ENCODE data around the gene SULT4A1. TPM values are rescaled to one million over a fixed set of nuclear protein-coding genes. Genes with fewer than 3 reads are reported as not detected.
A peak's percentile ranks its signal among the peaks of the same experiment; 100 is the strongest.

The SULT4A1 gene
- total RNA-seq, 1 experiment from 2014 or later = 15.0 TPM

- no CpG with 5 or more reads among the region's 18 CpGs for WGBS (ENCODE audit: extremely low coverage, insufficient read length, low lambda C conversion rate)
- Histone ChIP-seq H3K23me2 (ENCODE audit: insufficient read length, low read depth, low read length, poor library complexity, severe bottlenecking) (no peaks in the 10 kb centered on the region), H3T11ph (ENCODE audit: low read length) (no peak overlapping the region), H3K9ac (ENCODE audit: extremely low read depth, insufficient read length, low read length) (no peak overlapping the region), H4K20me1 (ENCODE audit: control insufficient read depth, insufficient read depth, insufficient read length) (no peaks in the 10 kb centered on the region), H3K79me1 (ENCODE audit: insufficient read depth, low read depth, low read length, poor library complexity, severe bottlenecking) (no peaks in the 10 kb centered on the region), H2AFZ (ENCODE audit: low read length) (no peak overlapping the region), H2BK20ac (ENCODE audit: low read depth, low read length, poor library complexity, severe bottlenecking) (no peak overlapping the region), H3K4ac (ENCODE audit: low read depth, low read length) (no peak overlapping the region), H2BK5ac (ENCODE audit: insufficient read length, low read length) (no peak overlapping the region), H2BK15ac (ENCODE audit: low read depth, low read length) (no peak overlapping the region), H3K9me3 (ENCODE audit: control insufficient read depth, low read depth, low read length) (no peaks in the 10 kb centered on the region), H2BK12ac (ENCODE audit: insufficient read length, low read depth, low read length) (no peak overlapping the region), H4K8ac (replicated peaks; ENCODE audit: insufficient read length, low read depth, low read length) (no peak overlapping the region), H3K27me3 (ENCODE audit: insufficient read depth, low read length) (no peaks in the 10 kb centered on the region), H3K79me2 (ENCODE audit: insufficient read depth, low read length) (no peaks in the 10 kb centered on the region), H4K91ac (ENCODE audit: insufficient read length, low read depth, low read length) (no peak overlapping the region), H2AK5ac (ENCODE audit: insufficient read length, low read length) (no peak overlapping the region), H3K27ac (ENCODE audit: insufficient read length, low read depth, low read length) (no peak overlapping the region), H3K4me2 (ENCODE audit: insufficient read depth, insufficient read length, low read length) (no peak overlapping the region), H4K5ac (ENCODE audit: insufficient read length, low read depth, low read length) (no peak overlapping the region), H3K56ac (ENCODE audit: insufficient read length, low read depth, low read length) (no peak overlapping the region), H3K23ac (ENCODE audit: insufficient read length, low read depth, low read length) (no peak overlapping the region), H3K14ac (ENCODE audit: insufficient read depth, low read length) (no peak overlapping the region), H3K4me1 (ENCODE audit: insufficient read depth, low read length) (no peaks in the 10 kb centered on the region), H2BK120ac (ENCODE audit: low read depth, low read length, poor library complexity, severe bottlenecking) (no peak overlapping the region), H3K18ac (ENCODE audit: insufficient read length, low read depth, low read length) (no peak overlapping the region)
- H3K4me3 Mint-ChIP-seq = no peak overlapping the region
- no peaks in the 10 kb centered on the region for H3K9me3 Mint-ChIP-seq
- peak; percentile 87 for DNase-seq
- H3K27me3 Mint-ChIP-seq (ENCODE audit: low read depth) = peaks cover 3% of the 10 kb centered on the region
- peak; percentile 94 for TF ChIP-seq CTCF (conservative IDR thresholded peaks at IDR 0.05)
- peaks cover 5 to 13% (median 8%) of the 10 kb centered on the region in 3 experiments; a peak in 5 of 7 replicates for H3K36me3 Mint-ChIP-seq (ENCODE audit: insufficient read depth in 1 of 3, low read depth in 3 of 3)
- H3K4me1 Mint-ChIP-seq = peaks cover 7% of the 10 kb centered on the region in 2 experiments
- H3K27ac Mint-ChIP-seq = no peak overlapping the region
Measured at GRCh38 chr22:43884600-43885318, 22.4 kb upstream of the SULT4A1 start.

Measured in H9 (cell line).